Esophagus (tissue), 2 donors: Measurements from ENCODE around the gene TGFBR3. TPM values are rescaled to one million over a fixed set of nuclear protein-coding genes. Genes with fewer than 3 reads are reported as not detected.

ENCODE experiments used
- H3K27ac ChIP-seq, 2 donors: one replicate each; pipeline ENCODE4 v1.5.1; 2013; ENCODE audit warnings: low read depth in 2 of 2, mild to moderate bottlenecking in 2 of 2, inconsistent platforms in 1 of 2, low read length in 1 of 2, moderate library complexity in 1 of 2
- H3K27me3 ChIP-seq, 2 donors: one replicate each; pipeline ENCODE4 v1.6.1; 2013; ENCODE audit warnings: low read length in 2 of 2, control low read depth in 1 of 2, mild to moderate bottlenecking in 1 of 2; ENCODE audit not compliant: insufficient read depth in 2 of 2, control insufficient read depth in 1 of 2
- H3K36me3 ChIP-seq, 2 donors: one replicate each; pipeline ENCODE4 v1.6.1; 2013; ENCODE audit warnings: low read length in 1 of 2; ENCODE audit not compliant: control insufficient read depth in 2 of 2, insufficient read depth in 2 of 2
- H3K4me1 ChIP-seq, 2 donors: one replicate each; pipeline ENCODE4 v1.6.1; 2013; ENCODE audit warnings: low read length in 1 of 2; ENCODE audit not compliant: control insufficient read depth in 2 of 2, insufficient read depth in 2 of 2
- H3K4me3 ChIP-seq, 2 donors: one replicate each; pipeline ENCODE4 v1.5.1; 2013; ENCODE audit warnings: low read length in 2 of 2, mild to moderate bottlenecking in 2 of 2, low read depth in 1 of 2, moderate library complexity in 1 of 2
- H3K9me3 ChIP-seq, 2 donors: one replicate each; pipeline ENCODE4 v1.6.1; 2013; ENCODE audit warnings: mild to moderate bottlenecking in 2 of 2, low read depth in 1 of 2, low read length in 1 of 2, moderate library complexity in 1 of 2; ENCODE audit not compliant: control insufficient read depth in 2 of 2, insufficient read depth in 1 of 2
- WGBS, 2 donors: extraction: QIAGEN DNeasy Blood & Tissue Kit; methylation state at CpG; one replicate each; pipeline ENCODE4 v1.1.7; 2013; 5-methylcytosine and 5-hydroxymethylcytosine counted together
- polyA plus RNA-seq, 2 donors: library from polyadenylated mRNA; stranded (reverse); fragments of 200-250 nt; gene quantifications; one replicate each; pipeline ENCODE4 v1.2.3, GENCODE V29; 2013
- donor health status: healthy with polysubstance abuse.
- donor health status: Bipolar disorder and iron deficiency.

TGFBR3 gene
- polyA plus RNA-seq, 2 donors, result 3.8 to 10.5 TPM

DNA sequence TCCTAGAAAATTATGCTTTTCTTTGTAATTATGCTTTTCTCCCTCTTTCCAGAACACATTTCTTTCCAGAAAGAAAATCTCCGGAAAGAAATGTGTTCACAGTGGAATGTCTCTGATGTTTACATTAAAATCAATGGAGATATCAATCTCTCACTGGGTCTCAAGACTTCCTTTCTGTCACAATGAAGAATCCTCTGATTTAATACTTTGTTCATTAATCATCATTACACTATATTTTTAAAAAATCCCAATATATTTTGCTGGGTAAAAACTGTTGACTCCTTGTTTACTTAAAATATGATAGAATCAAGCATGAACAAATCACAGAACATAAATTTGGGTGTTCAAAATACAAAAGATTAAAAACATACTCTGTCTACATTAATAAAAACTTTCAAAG, 26.3 kb upstream of the TGFBR3 start:
- Histone ChIP-seq H3K36me3 (no peaks in the 10 kb centered on the region), H3K9me3 (no peaks in the 10 kb centered on the region), H3K4me1 (no peaks in the 10 kb centered on the region), H3K27ac (no peak overlapping the region), H3K27me3 (no peaks in the 10 kb centered on the region), H3K4me3 (no peak overlapping the region)
- 55 to 72% methylated on average over 1 of the region's 1 CpG for WGBS, 2 donors

DNA sequence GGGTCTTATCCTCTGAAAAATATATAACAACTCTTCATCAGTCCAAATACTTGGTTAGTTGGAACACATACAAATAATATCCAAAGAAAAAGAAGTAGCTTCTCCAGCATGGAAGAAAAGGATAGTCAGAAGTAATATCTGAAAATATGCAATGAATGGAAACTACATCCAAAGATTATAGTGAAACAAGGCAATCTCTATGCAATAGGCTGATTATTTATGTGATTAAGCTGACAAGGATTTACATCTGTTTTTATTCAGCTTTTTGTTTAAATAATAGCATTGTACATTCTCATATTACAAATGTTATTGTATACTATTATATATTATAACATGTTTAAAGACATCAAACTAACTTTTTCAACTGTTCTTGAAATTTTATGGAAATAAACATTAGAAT, 15.3 kb upstream of the TGFBR3 start:
- Histone ChIP-seq H3K9me3 (no peaks in the 10 kb centered on the region), H3K27me3 (no peaks in the 10 kb centered on the region), H3K36me3 (no peaks in the 10 kb centered on the region), H3K4me1 (no peaks in the 10 kb centered on the region), H3K27ac (no peak overlapping the region), H3K4me3 (no peak overlapping the region)

DNA sequence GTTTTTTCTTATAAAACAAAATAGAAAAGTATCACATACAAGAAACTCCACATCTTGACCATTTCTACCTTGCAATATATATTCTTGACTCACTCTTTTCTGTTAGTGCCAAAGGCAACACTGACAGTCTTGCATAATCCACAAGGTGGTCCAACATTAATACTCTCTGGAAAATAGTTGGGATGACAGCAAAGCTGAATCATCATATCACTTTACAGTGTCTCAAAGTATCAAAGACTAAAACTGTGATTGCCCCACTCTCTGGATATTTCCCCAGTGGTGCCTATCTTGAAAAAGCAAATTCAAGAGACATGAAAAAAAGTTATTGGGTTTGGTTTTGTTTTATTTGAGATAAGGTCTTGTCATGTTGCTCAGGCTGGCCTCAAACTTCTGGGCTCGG, 14.6 kb upstream of the TGFBR3 start:
- H3K36me3 ChIP-seq, result no peaks in the 10 kb centered on the region
- no peaks in the 10 kb centered on the region for H3K4me1 ChIP-seq
- no peak overlapping the region for H3K27ac ChIP-seq
- no peak overlapping the region for H3K4me3 ChIP-seq
- WGBS, 2 donors, result 90 to 93% methylated on average over 1 of the region's 1 CpG
- H3K9me3 ChIP-seq, result no peaks in the 10 kb centered on the region
- no peaks in the 10 kb centered on the region for H3K27me3 ChIP-seq

DNA sequence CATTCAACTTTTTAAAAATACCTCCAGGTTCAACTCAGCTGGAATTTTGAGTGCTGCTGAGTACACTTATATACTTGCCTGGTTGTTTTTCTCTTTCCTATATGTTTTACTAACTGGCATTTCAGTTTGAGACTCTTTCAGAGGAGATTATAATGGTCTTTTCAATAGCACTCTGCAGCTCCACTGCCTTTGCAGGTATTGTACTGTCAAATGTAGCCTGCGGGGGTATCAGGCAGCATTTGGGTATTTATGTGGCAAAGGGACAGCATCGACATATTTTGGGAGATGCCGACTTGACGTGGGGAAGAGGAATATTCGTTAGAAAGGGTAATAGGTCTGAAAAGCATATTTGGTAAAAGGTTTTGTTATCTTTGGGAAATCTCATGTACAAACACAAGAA, 11.1 kb upstream of the TGFBR3 start:
- Histone ChIP-seq H3K36me3 (no peaks in the 10 kb centered on the region), H3K9me3 (no peaks in the 10 kb centered on the region), H3K4me1 (no peaks in the 10 kb centered on the region), H3K27ac (no peak overlapping the region), H3K4me3 (no peak overlapping the region), H3K27me3 (no peaks in the 10 kb centered on the region)
- WGBS, 2 donors, result 55 to 69% methylated on average over 5 of the region's 5 CpGs

DNA sequence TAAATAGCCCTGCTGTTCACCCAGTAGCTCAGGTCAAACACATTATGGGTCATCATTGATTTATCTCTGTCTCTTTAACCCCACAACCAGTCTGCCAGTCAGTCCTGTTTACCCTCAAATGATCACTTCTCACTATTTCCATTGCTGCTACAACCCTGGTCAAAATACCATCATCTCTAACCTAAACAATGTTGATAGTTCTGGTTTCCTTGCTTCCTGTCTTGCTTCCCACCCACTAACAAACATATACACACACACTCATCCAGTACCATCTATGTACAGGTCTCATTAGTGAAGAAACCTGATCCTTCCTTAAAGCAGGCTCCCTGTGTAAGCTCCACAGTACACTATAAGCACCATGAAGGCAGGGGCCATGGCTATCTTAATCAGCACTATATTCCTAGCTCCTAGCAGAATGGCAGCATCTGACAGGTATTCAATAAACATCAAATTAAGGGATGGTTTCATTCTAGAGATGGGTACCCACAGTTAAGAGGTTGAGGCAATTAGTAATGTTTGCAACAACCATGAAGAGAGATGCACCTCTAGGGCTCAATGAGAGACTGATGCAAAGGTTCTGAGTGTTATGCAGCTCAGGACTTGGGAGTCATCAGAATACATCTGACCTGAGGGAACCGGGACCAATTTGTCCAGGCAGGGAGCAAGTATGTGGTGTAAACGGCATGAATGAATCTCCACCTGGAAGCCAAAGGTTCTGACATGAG, 10.0 kb upstream of the TGFBR3 start:
- no peaks in the 10 kb centered on the region for H3K36me3 ChIP-seq
- no peaks in the 10 kb centered on the region for H3K9me3 ChIP-seq
- H3K4me3 ChIP-seq, result no peak overlapping the region
- no peaks in the 10 kb centered on the region for H3K4me1 ChIP-seq
- 27 to 28% methylated on average over 2 of the region's 2 CpGs for WGBS, 2 donors
- no peaks in the 10 kb centered on the region for H3K27me3 ChIP-seq
- no peak overlapping the region for H3K27ac ChIP-seq

DNA sequence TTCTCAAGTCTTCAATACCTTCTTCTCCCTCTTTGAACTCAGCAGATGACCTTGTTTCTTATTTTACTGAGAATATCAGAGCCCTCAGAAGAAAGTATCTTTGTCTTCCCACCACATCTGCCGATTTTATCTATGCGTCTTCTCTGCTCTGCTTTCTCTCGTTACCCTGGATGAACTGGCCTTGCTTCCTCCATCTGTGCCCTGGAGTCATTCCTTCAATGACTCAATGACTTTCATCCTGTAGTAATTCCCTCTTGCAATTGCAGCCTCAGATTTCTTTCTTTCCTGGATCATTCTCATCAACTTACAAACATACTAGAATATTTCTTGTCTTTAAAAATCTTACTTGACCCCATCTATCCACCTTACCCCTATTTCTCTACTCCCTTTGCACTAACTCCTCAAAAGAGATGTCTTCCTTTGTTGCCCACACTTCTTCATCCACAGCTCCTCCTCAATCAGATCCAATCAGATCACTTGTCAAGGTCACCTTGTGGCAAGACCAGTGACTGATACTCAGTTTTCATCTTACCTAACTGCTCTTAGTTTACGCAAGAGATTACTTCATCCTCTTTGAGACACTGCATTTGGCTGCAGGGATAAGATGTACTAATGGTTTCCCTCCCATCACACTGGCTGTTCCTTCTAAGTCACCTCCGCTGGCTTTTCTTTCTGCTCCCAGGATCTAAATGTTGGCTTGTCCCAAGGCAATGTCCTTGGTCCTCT, 8.2 kb upstream of the TGFBR3 start:
- H3K4me3 ChIP-seq, result no peak overlapping the region
- no peaks in the 10 kb centered on the region for H3K27me3 ChIP-seq
- no peak overlapping the region for H3K27ac ChIP-seq
- H3K9me3 ChIP-seq, result no peaks in the 10 kb centered on the region
- H3K4me1 ChIP-seq, result peaks cover 0 to 3% of the 10 kb centered on the region in 2 donors
- WGBS, 2 donors, result 78 to 80% methylated on average over 5 of the region's 5 CpGs
- no peaks in the 10 kb centered on the region for H3K36me3 ChIP-seq

DNA sequence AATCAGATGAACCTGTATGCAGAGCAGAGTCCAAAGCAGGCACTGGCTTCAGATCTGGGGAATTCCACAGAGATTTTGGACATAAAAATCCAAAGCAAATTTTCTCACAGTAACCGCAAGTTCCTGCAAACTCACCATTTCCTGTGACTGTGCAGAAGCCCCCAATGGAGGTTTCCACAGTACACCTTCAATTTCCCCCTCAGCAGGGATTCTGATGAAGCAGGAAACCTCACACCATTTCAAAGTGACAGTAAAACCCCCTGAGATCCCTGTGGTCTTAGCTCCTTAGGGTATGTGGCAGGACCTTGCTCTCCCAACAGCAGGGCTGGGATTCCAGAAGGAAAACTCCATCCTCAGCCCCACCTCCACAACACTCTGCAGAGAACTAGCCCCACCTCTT, 6.0 kb upstream of the TGFBR3 start:
- Histone ChIP-seq H3K4me1 (peaks cover 0 to 3% of the 10 kb centered on the region in 2 donors), H3K27me3 (no peaks in the 10 kb centered on the region), H3K36me3 (no peaks in the 10 kb centered on the region), H3K4me3 (no peak overlapping the region), H3K27ac (peak overlapping the region; percentile 16 to 42), H3K9me3 (no peaks in the 10 kb centered on the region)
- WGBS, 2 donors, result 68 to 73% methylated on average over 1 of the region's 1 CpG

DNA sequence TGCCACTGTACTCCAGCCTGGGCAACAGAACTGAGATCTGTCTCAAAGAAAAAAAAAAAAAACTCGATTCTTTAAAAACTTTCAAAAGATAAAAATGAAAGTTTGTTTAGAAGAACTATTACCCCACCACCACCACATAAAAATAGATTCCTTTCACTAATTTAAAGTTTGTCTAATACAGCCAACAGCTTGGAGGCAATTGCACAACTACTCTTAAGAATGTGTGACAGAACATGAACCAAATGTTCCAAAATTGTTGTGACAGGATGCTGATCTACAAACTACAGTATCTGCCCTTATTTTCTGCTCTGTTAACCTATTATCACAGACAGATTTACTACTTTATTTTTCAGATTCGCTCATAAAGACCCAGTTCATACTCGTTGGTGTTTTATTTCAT, 5.5 kb upstream of the TGFBR3 start:
- whole genome bisulfite sequencing, 2 donors, result 39 to 49% methylated on average over 3 of the region's 3 CpGs
- Histone ChIP-seq H3K36me3 (no peaks in the 10 kb centered on the region), H3K27ac (peak overlapping the region; percentile 26 to 29), H3K4me3 (no peak overlapping the region), H3K9me3 (no peaks in the 10 kb centered on the region), H3K4me1 (peaks cover 0 to 3% of the 10 kb centered on the region in 2 donors), H3K27me3 (no peaks in the 10 kb centered on the region)

DNA sequence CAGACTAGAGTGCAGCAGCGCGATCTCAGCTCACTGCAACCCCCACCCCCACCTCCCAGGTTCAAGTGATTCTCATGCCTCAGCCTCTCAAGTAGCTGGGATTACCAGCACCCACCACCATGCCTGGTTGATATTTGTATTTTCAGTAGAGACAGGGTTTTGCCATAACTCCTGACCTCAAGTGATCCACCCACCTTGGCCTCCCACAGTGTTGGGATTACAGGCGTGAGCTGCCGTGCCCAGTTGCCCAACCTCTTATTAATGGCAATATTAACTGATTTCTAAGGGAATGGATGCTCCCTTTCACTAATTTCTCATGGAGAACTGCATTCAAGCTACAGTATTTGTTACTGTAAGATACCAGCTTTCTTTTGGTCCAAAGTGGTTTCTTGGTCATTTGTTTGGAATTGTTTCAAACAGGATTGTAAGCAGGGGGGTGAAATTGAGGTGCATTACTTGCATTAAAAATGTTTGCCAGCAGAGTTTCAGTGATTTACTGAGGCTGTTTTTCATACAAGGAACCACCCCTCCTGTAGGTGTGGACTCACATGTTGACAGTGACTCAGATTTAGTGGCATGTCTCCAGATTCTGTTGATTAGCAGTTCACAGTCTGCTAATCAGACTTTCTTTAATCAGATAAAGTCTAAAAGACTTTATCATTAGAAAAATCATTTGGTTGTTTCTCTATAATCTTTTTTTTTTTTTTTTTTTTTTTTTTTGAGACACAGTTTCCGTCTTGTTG, 3.9 kb upstream of the TGFBR3 start:
- Histone ChIP-seq H3K27ac (peak overlapping the region; percentile 6 to 74), H3K36me3 (no peaks in the 10 kb centered on the region), H3K27me3 (no peaks in the 10 kb centered on the region), H3K4me3 (no peak overlapping the region), H3K4me1 (peaks cover 0 to 3% of the 10 kb centered on the region in 2 donors), H3K9me3 (no peaks in the 10 kb centered on the region)
- 58 to 63% methylated on average over 4 to 5 of the region's 5 CpGs for WGBS, 2 donors
